Measurements from ENCODE around the gene CREB5.

The CREB5 gene

DNA sequence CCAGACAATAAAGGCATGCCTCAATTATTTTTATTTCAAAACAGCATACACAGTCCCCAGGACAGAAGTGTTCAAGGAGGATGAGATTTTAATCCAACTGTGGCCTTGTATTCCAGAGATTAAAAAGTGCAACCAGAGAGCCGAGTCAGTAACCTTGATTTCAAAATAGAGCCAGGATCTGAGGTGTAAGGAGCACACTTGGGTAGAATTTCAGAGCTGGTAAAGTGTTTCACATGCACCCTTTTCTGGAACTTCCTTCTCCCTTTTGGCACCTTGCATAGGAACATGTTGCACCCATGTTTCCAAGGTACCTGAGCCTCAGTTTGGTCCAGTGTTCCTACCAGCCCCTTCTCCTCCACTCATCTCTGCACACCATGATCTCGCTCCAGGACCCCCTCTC, 320.7 kb downstream of the CREB5 start:
- TF ChIP-seq YY1 (IDR thresholded peaks at IDR 0.05; ENCODE audit: low read depth) (no peak), TEAD4 (IDR thresholded peaks at IDR 0.05) (no peak), TAF1 (IDR thresholded peaks at IDR 0.05; ENCODE audit: low read depth) (no peak), EP300 (IDR thresholded peaks at IDR 0.05; ENCODE audit: borderline replicate concordance) (no peak), CREB1 (IDR thresholded peaks at IDR 0.05; ENCODE audit: low read depth) (no peak)

DNA sequence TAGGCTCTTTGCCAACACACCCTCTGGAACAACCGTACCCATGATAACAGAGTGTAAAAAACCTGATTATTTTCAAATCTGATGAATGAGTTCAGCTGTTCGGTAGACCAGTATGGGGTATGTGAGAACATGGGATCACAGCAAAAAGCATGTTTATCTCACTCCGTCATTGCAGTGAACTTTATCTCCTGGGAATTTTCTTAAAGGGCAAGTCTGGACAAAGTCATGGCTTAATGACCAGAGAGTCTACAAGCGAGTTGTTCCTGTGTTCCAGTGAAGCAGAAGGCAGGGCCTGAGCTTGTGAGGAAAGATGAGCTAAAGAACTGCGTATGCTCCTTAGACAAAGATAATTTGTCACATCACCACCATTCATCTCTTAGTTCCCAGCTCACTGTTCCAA, 326.1 kb downstream of the CREB5 start:
- no peak for TF ChIP-seq EP300 (IDR thresholded peaks at IDR 0.05; ENCODE audit: borderline replicate concordance)
- no peak for TF ChIP-seq YY1 (IDR thresholded peaks at IDR 0.05; ENCODE audit: low read depth)
- TF ChIP-seq CREB1 (IDR thresholded peaks at IDR 0.05; ENCODE audit: low read depth), result no peak
- TF ChIP-seq ZBTB7A (IDR thresholded peaks at IDR 0.05; ENCODE audit: low read depth), result no peak
- TF ChIP-seq, protein P1, sequence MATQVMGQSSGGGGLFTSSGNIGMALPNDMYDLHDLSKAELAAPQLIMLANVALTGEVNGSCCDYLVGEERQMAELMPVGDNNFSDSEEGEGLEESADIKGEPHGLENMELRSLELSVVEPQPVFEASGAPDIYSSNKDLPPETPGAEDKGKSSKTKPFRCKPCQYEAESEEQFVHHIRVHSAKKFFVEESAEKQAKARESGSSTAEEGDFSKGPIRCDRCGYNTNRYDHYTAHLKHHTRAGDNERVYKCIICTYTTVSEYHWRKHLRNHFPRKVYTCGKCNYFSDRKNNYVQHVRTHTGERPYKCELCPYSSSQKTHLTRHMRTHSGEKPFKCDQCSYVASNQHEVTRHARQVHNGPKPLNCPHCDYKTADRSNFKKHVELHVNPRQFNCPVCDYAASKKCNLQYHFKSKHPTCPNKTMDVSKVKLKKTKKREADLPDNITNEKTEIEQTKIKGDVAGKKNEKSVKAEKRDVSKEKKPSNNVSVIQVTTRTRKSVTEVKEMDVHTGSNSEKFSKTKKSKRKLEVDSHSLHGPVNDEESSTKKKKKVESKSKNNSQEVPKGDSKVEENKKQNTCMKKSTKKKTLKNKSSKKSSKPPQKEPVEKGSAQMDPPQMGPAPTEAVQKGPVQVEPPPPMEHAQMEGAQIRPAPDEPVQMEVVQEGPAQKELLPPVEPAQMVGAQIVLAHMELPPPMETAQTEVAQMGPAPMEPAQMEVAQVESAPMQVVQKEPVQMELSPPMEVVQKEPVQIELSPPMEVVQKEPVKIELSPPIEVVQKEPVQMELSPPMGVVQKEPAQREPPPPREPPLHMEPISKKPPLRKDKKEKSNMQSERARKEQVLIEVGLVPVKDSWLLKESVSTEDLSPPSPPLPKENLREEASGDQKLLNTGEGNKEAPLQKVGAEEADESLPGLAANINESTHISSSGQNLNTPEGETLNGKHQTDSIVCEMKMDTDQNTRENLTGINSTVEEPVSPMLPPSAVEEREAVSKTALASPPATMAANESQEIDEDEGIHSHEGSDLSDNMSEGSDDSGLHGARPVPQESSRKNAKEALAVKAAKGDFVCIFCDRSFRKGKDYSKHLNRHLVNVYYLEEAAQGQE (IDR thresholded peaks at IDR 0.05; ENCODE audit: low read depth), result no peak
- TF ChIP-seq NFIC (IDR thresholded peaks at IDR 0.05), result no peak
- no peak for TF ChIP-seq TEAD4 (IDR thresholded peaks at IDR 0.05)
- no peak for TF ChIP-seq EGR1 (IDR thresholded peaks at IDR 0.05)
- no peak for TF ChIP-seq TAF1 (IDR thresholded peaks at IDR 0.05; ENCODE audit: low read depth)

DNA sequence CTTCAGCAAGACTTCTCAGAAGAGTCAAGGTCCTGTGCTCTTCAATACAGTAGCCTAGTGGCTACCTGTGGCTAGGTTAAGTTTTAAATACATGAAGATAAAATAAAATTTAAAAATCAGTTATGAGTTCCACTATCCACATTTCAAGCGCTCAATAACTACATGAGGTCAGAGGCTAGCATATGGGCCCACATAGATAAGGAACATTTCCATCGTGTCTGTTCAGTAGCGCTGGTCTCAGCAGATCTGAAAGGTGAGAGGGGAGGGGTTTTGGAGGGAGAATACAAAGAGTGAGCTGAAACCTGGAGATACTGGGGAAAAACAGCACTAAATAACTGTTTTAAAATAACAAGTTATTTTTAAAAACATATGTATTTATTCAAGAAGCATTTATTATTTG, 326.8 kb downstream of the CREB5 start:
- no peak for TF ChIP-seq EGR1 (IDR thresholded peaks at IDR 0.05)
- TF ChIP-seq TCF12 (IDR thresholded peaks at IDR 0.05; ENCODE audit: low read depth), result no peak
- no peak for TF ChIP-seq EP300 (IDR thresholded peaks at IDR 0.05; ENCODE audit: borderline replicate concordance)
- TF ChIP-seq, protein P2, sequence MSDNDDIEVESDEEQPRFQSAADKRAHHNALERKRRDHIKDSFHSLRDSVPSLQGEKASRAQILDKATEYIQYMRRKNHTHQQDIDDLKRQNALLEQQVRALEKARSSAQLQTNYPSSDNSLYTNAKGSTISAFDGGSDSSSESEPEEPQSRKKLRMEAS (IDR thresholded peaks at IDR 0.05), result no peak
- no peak for TF ChIP-seq RAD21 (IDR thresholded peaks at IDR 0.05; ENCODE audit: low read depth)
- no peak for TF ChIP-seq CREB1 (IDR thresholded peaks at IDR 0.05; ENCODE audit: low read depth)
- TF ChIP-seq, protein P3, sequence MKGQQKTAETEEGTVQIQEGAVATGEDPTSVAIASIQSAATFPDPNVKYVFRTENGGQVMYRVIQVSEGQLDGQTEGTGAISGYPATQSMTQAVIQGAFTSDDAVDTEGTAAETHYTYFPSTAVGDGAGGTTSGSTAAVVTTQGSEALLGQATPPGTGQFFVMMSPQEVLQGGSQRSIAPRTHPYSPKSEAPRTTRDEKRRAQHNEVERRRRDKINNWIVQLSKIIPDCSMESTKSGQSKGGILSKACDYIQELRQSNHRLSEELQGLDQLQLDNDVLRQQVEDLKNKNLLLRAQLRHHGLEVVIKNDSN (IDR thresholded peaks at IDR 0.05), result no peak
- TF ChIP-seq FOXM1 (IDR thresholded peaks at IDR 0.05; ENCODE audit: borderline replicate concordance, low read depth), result no peak
- TF ChIP-seq, protein P1 (IDR thresholded peaks at IDR 0.05; ENCODE audit: low read depth), result no peak
- TF ChIP-seq TEAD4 (IDR thresholded peaks at IDR 0.05), result no peak
- TF ChIP-seq TAF1 (IDR thresholded peaks at IDR 0.05; ENCODE audit: low read depth), result no peak
- TF ChIP-seq ZBTB7A (IDR thresholded peaks at IDR 0.05; ENCODE audit: low read depth), result no peak
- TF ChIP-seq CEBPB (IDR thresholded peaks at IDR 0.05), result no peak
- TF ChIP-seq YY1 (IDR thresholded peaks at IDR 0.05; ENCODE audit: low read depth), result no peak
- TF ChIP-seq NFIC (IDR thresholded peaks at IDR 0.05), result no peak

DNA sequence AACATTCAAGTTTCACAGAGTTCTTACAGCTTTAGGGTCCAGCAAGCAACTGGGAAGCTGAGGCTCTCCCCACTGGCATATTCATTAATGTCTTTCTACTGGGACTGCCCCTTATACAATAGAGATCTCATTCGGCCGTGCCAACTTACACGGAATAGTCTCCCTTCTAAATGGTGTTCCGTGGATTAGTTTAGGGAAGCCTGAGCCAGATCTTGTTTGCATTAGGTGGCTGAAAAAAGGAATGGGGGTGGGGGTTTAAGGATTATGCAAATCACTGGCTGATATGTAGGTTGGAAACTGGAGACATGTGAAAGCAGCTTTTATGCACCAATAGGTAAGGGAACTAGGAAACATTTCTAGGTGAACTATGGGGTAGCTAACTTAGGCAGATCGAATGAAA, 327.5 kb downstream of the CREB5 start:
- TF ChIP-seq TAF1 (IDR thresholded peaks at IDR 0.05; ENCODE audit: low read depth) (no peak), ZBTB7A (IDR thresholded peaks at IDR 0.05; ENCODE audit: low read depth) (no peak), EGR1 (IDR thresholded peaks at IDR 0.05) (no peak), FOXM1 (IDR thresholded peaks at IDR 0.05; ENCODE audit: borderline replicate concordance, low read depth) (no peak), EP300 (IDR thresholded peaks at IDR 0.05; ENCODE audit: borderline replicate concordance) (no peak), CEBPB (IDR thresholded peaks at IDR 0.05) (no peak), RAD21 (IDR thresholded peaks at IDR 0.05; ENCODE audit: low read depth) (no peak), TCF12 (IDR thresholded peaks at IDR 0.05; ENCODE audit: low read depth) (no peak)
- TF ChIP-seq, protein P1 (IDR thresholded peaks at IDR 0.05; ENCODE audit: low read depth), result no peak
- TF ChIP-seq, protein P2 (IDR thresholded peaks at IDR 0.05), result no peak

DNA sequence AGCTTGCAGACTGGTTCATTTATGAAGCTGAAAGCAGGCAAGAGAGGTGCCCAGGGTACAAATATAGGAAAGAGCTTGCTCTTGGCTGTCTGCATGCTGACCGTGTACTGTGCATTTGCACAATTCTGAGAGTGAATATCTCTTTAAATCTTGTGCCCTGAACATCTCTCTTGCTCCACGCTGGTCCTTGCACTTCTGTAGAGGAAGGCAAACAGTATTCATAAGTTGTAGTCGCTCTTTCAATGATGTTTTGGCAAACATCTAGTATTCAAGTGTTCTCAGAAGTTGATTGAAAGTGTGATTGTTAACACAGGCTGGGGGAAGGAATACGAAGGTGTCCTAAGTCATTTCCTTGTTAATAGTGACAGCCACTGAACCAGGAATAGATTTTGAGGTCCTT, 332.6 kb downstream of the CREB5 start:
- TF ChIP-seq EGR1 (IDR thresholded peaks at IDR 0.05) (no peak), ZBTB7A (IDR thresholded peaks at IDR 0.05; ENCODE audit: low read depth) (no peak), TAF1 (IDR thresholded peaks at IDR 0.05; ENCODE audit: low read depth) (no peak), CREB1 (IDR thresholded peaks at IDR 0.05; ENCODE audit: low read depth) (no peak), YY1 (IDR thresholded peaks at IDR 0.05; ENCODE audit: low read depth) (no peak), NFIC (IDR thresholded peaks at IDR 0.05) (no peak), TCF12 (IDR thresholded peaks at IDR 0.05; ENCODE audit: low read depth) (no peak)
- TF ChIP-seq, protein P1 (IDR thresholded peaks at IDR 0.05; ENCODE audit: low read depth), result no peak
- TF ChIP-seq, protein P3 (IDR thresholded peaks at IDR 0.05), result no peak
